SK-N-MC (cell line): ENCODE results near the gene CAMK1D.

ENCODE experiments used
- EZH2 ChIP-seq: fragments of 200-600 bp; sonication (generic); IDR thresholded peaks from one replicate; pipeline ENCODE4 v1.6.1; 2017; ENCODE audit warnings: antibody characterized with exemption
- FOXP2 ChIP-seq: optimal IDR thresholded peaks from 2 replicates; pipeline ENCODE3; 2011; ENCODE audit warnings: mild to moderate bottlenecking, moderate library complexity; ENCODE audit not compliant: insufficient read depth; ENCODE audit errors: extremely low read length, control extremely low read depth
- POLR2AphosphoS5 ChIP-seq: IDR thresholded peaks from 2 replicates; pipeline ENCODE4 v1.6.1; 2012; ENCODE audit warnings: mild to moderate bottlenecking, low read depth, low read length, borderline replicate concordance

- TF ChIP-seq POLR2AphosphoS5 = no peak
- no peak for TF ChIP-seq EZH2
- TF ChIP-seq FOXP2 = no peak
Measured at GRCh38 chr10:12357525-12358151, 8.3 kb downstream of the CAMK1D start.
